GM19372 (cell line): ENCODE data around the gene DCAF10.
A peak's percentile ranks its signal among the peaks of the same experiment; 100 is the strongest.
"Not testable (repeated sequence)": the region's sequence is repeated elsewhere in the genome, so short reads cannot be mapped to it uniquely, and the experiment has no call there.

Experiments used
- ATAC-seq: cut with Tn5 transposase; IDR thresholded peaks from one replicate; pipeline ENCODE4 v1.9.1; 2021; ENCODE audit warnings: mild to moderate bottlenecking, low read depth, moderate library complexity; ENCODE audit not compliant: unreplicated experiment

The DCAF10 gene

DNA sequence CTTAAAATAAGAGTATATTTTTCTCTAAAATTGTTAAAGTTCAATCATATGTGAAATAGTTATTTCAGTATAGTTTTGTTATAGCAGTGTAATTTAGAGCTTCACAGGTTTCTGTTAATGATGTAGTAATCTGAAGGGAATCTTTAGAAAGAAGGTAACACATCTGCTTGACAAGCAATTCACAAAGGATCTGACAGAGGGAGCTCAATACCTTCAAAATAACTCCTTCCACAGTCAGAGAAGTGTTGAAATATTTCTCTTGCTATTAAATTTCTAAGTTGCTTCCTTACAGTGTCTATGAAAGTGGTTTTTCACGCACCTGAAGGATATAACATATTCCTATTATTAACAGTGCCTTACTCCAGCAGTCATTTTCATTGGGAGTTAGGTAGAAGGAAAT is 58.4 kb downstream of the DCAF10 start:
- no peak for ATAC-seq

DNA sequence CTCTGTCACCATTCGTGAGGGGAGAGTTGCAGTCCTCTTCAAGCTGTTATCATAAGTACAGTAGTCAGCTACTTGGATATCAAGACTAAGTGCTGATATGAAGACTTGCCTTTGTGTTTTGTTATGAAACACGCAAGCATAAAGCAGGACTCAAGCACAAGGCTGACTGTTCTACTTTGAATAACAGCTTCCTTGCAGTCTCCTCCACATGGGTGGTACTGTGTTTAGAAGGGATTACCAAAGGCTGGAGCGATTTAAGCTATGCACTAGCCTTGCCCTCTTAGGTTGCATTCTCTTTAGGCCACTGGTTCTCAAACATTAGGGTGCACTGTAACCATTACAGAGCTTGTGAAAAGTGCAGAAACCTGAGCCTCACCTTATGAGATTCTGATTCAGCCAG is 61.9 kb downstream of the DCAF10 start:
- ATAC-seq, result no peak

DNA sequence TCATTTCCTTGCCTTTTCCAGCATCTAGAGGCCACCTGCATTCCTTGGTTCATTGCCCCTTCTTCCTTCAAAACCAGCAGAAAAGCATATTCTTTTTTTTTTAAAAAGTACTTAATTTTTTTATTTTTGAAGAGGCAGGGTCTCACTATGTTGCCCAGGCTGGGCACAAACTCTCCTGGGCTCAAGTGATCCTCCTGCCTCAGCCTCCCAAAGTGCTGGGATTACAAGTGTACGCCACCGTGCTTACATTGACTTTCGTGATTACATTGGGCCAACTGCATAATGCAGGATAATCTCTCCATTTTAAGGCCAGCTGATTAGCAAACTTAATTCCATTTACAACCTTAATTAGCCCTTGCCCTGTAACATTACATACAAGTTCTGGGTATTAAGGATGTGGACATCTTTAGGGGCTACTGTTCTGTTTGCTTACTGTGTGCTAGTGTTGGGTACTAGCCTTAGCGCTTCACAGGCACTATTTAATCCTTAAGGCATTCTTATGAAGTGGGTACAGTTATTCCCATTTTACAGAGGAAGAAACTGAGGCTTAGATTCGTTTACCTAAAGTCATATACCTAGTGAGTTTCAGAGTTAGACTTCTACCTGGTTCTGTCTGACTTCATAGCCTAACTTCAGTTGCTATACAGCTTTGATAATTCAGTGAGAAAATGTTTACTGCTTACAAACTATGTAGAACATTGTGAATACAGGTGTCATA is 69.6 kb downstream of the DCAF10 start:
- no peak for ATAC-seq

DNA sequence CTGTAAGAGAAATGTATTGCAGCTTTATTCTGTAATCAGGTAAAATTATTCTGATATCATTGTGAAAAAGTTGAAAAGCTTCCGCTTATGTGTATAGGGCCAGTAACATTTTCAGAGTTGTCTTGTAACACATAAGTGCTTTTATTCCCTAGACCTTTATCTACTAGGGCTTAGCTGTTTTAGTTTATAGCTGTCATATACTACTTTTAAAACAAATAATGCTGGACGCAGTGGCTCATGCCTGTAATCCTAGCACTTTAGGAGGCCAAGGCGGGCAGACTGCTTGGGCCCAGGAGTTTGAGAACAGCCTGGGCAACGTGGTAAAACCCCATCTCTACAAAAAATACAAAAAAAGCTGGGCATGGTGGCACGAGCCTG is 70.2 kb downstream of the DCAF10 start:
- ATAC-seq, result no peak

DNA sequence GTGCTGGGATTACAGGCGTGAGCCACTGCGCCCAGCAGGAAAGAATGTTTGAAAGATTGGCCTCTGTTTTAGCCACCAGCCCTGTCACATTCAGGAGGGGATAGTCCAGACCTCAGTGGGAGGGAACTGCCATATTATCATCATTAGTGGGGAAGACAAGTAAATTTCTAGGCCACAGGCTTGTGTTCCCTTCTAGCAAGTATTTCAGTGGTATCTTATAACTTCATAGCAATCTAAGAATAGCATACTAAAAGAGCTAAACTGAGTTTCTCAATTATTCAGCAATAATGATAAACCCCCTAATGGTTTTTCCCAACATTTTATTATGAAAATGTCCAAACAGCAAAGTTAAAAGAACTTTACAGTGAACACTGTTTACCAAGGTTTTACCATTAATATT is 73.4 kb downstream of the DCAF10 start:
- no peak for ATAC-seq

DNA sequence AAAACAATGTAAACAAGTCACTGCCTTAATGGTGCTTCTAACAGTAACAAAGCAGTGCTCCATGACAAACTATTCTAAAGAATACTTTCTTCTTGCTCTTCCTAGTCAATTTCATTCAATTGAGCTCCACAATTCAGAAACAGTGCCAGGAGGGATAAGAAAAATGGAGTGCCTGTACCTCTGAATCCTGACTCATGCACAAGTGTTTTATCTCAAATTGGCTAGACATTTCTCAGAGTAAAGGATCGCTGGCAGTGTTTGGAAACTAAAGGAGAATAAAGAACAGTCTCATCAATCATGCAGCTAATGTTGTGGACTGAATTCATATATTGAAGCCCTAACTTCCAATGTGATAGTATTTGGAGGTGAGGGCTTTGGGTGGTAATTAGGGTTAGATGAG is 75.8 kb downstream of the DCAF10 start:
- no peak for ATAC-seq

DNA sequence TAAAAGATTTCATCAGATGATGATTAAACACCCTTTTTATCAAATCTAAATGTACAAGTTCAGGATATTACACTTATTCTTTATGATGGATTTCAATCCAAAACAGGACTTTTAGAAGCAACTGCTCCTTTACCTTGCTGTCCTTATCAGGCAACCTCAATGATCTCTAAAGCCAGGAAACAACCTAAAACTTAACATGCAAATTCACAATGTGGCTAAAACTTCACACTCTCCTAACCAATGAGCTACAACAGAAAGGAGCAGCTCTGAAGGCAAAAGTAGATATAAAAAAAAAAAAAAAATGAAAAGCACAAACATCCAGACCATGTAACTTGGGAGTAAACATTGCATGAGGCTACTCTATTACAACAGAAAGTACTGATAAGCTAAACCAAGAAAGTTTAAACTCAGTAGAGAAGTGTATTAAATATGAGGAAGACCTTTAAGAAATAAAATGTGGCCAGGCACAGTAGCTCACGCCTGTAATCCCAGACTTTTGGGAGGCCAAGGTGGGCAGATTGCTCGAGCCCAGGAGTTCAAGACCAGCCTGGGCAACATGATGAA is 80.4 kb downstream of the DCAF10 start:
- no peak for ATAC-seq

DNA sequence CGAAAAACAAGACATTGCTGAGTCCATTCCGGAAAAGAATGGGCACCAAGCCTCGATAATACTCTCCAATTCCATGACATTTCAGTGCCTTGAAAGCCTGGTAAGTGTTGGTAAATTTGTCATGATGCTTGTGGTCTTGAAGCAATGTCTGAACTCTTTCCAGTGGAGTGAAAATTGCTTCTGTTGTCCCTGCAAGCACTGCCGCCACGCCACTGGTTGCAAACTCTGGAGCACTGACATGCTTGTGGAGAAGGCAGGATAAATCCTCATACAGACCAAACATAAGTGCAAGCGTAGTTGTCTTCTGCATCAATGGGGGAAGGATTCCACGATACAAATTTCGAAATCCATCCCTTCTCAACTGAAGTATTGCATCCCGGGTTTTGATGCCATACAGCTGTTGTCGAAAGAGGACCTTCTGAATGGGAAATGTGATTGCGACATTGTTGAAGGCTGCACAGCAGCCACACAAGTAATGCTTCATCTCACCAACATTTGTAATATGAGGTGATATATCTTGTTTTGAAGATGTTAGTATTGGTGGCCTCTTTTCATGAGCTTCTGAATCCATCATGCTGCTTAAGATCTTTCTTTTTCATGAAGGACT is 87.5 kb downstream of the DCAF10 start:
- ATAC-seq, result not testable (repeated sequence)

DNA sequence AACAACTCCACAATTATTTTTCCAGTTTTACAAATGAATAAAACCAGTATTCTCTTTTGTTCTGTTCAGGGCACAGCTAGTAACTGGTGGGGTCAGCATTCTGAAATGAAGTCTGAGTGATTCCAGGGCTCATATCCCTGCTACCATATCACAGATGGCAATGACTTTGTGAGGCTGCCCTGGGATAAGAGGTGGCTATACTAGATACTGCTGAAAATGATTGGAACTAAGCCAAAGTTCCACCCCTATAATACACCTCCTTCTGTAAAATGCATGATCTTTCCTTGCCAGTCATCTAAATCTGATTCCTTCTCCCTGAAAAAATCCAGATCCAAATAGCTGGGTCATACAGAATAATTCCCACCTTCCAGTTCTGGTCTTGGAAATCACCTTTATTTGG is 88.9 kb downstream of the DCAF10 start:
- ATAC-seq, result no peak

DNA sequence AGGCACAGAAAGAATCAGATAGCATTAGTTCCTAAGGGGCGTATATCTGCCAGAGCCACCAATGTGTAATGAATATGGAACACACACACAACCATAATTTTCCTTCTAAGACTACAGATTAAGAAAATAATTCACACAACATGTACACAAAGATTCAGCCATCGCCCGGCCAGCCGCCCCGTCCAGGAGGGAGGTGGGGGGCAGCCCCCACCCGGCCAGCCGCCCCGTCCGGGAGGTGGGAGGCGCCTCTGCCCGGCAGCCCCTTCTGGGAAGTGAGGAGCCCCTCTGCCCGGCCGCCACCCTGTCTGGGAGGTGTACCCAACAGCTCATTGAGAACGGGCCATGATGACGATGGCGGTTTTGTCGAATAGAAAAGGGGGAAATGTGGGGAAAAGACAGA is 90.4 kb downstream of the DCAF10 start:
- not testable (repeated sequence) for ATAC-seq

DNA sequence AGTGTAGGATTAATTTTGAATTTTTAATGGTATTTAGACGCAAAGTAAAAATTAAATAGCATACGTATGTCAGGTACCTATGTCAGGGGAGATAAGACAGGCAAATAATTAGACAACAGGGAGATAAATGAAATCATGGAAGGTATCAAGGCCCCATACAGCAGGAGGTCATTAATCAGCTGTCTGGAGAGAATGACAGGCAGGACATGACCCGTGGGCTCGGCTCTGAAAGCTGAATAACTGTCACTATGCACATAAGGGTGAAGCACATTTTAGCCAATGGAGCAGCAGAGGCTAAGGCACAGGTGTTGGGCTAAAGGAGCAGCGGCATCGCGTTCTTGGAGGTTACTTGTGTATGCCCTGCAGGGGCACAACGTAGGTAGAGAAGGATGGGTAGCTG is 91.5 kb downstream of the DCAF10 start:
- ATAC-seq, result no peak

DNA sequence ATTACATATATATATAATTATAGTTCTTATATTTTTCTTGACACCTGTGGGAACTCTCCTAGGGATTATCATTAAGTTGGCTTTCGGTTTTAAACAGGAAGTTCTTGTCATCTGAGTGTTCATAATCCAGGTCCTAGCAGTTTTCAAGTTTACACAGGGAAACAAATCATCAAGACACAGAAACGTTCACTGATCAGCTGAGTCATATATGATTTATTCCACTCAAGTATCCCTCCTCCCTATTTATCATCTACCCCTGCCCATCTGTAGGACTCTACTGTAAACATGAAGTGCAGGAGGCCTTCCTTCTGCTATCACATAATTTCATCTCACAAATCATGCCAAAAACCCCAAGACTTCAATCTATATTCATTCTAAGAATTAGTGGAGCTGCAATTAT is 97.1 kb downstream of the DCAF10 start:
- no peak for ATAC-seq

DNA sequence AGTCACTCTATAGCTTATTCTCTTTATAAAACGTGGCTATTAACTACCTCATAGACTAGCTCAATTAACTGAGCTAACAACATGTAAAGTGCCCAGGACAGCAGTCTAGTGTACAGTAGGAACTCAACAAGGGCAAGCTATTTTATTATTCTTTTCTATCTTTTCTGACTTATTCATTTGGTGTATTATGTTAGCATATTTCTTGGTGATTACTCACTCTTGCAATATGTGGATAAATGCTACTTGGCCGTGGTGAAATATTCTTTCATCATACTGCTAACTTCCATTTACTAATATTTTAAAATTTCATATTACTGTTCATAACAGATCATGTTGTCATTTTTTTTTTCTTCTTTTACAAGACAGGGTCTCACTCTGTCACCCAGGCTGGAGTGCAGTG is 98.4 kb downstream of the DCAF10 start:
- ATAC-seq, result no peak

DNA sequence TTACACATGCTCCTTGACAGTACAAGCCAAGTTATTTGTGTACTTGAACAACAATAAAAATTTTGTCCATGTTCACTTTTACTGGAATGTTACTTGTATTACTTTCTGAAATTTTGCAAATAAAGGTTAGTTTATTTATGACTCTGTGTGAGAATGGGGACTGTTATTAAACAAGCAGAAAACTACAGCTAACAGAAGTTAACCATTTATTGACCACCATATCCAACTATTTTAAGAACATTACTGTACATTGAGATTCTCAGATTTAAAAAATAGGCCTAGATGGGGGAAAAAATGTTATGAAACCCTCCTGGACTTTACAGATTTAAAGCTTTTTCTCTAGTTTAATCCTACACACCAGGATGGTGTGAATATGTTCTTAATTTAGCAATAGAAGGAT is 101.5 kb downstream of the DCAF10 start:
- ATAC-seq, result no peak

DNA sequence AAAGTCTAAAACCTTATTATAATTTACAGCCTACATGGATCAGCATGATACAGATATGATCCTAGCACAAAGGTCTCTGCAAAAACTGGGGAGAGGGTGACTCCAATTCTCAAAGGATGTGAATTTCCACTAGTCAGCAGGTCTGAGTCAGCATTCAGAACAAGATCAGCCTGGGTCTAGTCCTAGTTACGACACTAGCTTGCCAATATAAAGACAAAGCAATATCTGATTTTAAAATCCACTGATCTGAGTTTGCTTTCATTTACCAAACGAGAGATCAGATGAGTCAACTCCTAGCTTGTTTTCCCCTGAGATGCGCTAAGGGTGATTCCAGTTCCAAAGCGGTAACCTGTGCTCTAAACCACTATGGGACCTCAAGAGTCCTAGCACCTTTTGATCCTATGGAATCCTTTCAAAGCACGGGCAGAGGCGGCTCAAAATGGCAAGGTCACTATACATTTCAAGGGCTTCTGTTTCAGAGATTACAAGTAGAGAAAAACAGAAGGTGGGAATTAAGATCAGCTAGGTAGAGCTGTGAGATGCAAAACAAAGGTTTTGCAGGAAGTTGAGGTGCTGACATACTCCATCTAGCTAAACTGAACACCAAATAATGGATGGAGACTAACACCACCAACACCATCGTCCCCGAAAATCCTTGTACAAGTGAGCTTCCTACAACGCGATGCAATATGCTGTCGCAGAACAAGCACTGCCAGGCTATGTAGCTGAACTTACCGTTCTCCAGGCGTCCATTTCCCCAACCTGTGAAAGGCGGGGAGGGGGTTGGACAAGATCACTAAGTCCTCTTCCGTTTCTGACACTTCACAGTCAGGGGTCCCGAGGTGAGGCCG is 102.4 kb downstream of the DCAF10 start:
- ATAC-seq, result no peak

DNA sequence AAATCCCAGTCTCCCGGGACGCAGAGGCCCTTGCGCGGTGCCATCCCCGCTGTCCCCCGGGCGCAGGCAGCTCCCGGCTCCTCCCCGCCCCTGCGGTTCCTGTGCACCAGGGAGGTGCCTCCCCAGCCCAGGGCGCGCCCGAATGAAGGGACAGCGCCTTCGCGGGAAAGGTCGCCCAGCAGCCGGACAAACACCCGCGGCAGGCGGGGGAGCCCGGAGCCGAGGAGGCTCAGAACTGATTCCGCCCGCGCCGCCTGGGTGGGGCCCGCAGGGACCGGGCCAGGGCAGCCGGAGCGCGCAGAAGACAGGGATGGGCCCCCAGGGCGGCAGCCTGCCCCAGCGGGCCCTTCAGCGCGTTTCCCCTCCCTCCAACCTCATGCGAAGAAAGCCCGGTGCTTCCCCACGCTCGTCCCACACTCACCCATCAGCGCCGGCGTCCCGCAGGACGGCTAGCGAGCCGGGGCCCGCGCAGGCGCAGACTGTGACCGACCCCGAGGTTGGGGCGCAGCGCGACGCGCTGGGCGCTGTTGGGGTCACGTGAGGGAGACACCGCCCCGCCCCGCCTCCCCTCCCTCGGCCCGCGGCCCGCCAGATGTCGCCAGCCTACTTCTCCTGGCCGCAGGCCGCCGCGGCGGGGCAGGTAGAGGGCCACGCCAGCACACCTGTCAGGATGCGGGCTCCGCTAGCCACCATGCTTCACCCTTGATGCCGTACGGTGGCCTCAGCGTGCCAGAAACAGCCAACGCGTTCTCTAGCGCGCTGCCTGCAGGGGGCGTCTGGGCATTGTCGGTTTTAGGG is 103.2 kb downstream of the DCAF10 start, which contains the start of gene SLC25A51:
TSS of gene SLC25A51 (minus strand) at position 481 of the 798 bp plus-strand sequence. CDS start 15,577 bp downstream, outside the sequence.
- peak; percentile 80 for ATAC-seq

DNA sequence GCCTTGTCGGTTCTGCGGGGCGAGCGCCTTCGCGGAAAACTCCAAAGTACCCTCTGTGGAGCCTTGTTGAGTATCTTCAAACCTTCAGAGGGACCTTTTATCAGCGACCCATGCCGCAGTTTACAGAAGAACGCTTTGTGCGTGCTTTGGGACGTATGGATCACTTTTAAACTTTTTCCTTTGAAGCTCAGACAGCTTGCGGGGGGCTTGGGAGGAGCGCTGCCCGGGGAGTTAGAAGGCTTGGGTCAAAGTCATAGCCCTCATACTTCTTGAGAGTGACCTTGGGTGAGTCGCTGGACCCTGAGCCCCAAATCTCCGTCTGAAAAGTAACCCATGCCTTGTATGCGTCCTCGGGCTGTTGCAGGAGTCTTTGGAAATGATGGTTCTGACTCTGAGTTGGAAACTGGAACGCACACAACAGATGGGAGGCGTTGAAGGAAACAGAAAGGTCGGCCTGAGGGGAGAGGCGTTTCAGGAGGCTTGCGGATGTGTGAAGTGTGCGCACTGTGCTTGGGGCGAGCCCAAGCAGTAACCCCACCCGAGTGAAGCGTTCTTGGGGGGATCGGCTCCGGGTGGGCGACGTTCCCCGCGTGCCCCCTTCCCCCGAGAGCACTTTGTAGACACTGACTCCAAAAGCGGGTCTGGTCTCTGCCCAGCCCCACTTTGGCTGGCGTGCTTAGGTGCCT is 104.0 kb downstream of the DCAF10 start:
- ATAC-seq, result no peak

DNA sequence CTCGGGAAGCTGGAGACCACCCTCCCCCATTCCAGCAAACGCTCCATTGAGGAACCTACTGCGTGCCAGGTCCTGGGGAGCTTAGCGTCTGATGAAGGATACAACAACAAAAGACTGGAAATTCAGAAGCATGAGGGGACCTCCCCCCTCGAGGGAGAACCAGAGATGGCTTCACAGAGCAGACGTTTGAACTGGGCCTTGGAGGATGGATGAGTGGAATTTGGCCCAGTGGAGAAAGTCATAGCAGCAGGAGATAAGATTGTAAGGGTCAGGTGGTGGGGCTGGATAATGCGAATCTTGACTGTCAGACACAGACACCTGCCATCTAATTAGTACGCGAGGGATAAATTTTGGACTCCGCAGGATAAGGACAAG is 104.5 kb downstream of the DCAF10 start:
- ATAC-seq, result no peak

DNA sequence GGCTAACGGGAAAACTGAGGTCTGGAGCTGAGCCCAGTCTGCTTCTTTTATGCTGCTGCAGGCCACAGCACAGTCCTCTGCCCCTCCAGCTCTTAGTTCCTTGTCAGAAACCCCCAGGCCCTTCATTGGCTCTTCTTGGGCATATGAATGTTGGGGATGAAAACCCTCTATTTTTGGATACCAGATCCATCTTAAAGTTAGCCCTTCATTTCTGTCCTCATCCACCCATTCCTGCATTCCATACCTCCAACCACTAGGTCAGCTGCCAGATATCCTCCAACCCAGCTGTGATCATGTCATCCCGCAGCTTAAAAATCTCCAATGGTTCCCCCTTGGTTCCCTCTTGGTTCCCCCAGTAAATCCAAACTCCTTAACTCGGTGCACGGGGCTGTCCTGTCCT is 105.2 kb downstream of the DCAF10 start:
- no peak for ATAC-seq
